Measurements from ENCODE around the gene GRAP. TPM values are rescaled to one million over a fixed set of nuclear protein-coding genes. Genes with fewer than 3 reads are reported as not detected.

GRAP gene
- total RNA-seq, 1 donor from 2014 or later, result 1.8 TPM

DNA sequence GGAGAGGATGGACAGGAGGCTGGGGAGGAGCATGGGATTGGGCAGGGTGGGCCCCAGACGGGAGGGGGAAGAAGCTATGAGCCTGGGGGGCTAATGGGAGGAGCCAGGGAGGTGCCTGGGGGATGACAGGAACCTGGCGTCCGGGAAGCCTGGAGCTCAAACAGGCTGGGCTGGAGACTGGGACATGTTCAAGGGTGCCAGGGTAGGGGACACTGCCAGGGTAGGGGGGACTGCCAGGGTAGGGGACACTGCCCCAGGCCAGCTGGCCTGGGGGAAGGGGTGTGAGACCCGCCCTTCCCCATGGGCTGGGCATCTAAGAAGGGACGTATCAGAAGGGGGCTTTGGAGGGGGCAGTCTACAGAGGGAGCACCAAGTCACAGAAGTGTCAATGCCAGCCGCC is 35.2 kb downstream of the GRAP start:
- no peak overlapping the region for H3K4me3 ChIP-seq
- H3K9me3 ChIP-seq, result no peaks in the 10 kb centered on the region
- intact Hi-C loops (cut with DNase I), result no loop called here
- no peaks in the 10 kb centered on the region for H3K27me3 ChIP-seq
- no peak overlapping the region for H3K27ac ChIP-seq
- no peaks in the 10 kb centered on the region for H3K4me1 ChIP-seq
- DNase-seq (ENCODE audit: low spot score in 2 of 2), result no peak
- TF ChIP-seq, protein P1, sequence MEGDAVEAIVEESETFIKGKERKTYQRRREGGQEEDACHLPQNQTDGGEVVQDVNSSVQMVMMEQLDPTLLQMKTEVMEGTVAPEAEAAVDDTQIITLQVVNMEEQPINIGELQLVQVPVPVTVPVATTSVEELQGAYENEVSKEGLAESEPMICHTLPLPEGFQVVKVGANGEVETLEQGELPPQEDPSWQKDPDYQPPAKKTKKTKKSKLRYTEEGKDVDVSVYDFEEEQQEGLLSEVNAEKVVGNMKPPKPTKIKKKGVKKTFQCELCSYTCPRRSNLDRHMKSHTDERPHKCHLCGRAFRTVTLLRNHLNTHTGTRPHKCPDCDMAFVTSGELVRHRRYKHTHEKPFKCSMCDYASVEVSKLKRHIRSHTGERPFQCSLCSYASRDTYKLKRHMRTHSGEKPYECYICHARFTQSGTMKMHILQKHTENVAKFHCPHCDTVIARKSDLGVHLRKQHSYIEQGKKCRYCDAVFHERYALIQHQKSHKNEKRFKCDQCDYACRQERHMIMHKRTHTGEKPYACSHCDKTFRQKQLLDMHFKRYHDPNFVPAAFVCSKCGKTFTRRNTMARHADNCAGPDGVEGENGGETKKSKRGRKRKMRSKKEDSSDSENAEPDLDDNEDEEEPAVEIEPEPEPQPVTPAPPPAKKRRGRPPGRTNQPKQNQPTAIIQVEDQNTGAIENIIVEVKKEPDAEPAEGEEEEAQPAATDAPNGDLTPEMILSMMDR (IDR thresholded peaks at IDR 0.05), result no peak
- no peaks in the 10 kb centered on the region for H3K36me3 ChIP-seq

GRCh38 chr17:19010729-19011505 is 35.8 kb downstream of the GRAP start:
- no peaks in the 10 kb centered on the region for H3K4me1 ChIP-seq
- H3K36me3 ChIP-seq, result no peaks in the 10 kb centered on the region
- H3K27me3 ChIP-seq, result no peaks in the 10 kb centered on the region
- TF ChIP-seq, protein P1 (IDR thresholded peaks at IDR 0.05), result no peak
- DNase-seq (ENCODE audit: low spot score in 2 of 2), result no peak
- H3K4me3 ChIP-seq, result no peak overlapping the region
- no peak overlapping the region for H3K27ac ChIP-seq
- intact Hi-C loops (cut with DNase I), result no loop called here
- no peaks in the 10 kb centered on the region for H3K9me3 ChIP-seq

DNA sequence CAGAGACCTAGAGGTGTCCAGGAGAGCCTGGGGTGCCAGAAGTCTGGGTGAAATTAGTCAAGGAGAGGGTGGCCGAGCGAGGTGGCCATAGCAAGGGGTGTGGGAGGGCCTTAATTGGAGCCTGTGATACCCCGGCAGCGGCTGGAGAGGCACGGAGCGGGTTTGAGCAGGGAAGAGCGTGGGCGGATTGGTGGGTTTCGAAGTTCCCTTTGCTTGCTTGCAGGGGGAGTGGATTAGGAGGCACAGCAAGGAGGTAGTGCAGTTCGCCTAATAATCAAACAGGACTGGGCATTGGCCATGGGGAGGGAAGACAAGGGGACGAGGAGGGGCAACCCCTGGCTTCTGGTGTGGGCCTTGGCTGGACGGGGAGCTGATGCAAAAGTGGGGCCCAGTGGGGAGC is 36.8 kb downstream of the GRAP start:
- TF ChIP-seq, protein P1 (IDR thresholded peaks at IDR 0.05), result no peak
- DNase-seq (ENCODE audit: low spot score in 2 of 2), result no peak

DNA sequence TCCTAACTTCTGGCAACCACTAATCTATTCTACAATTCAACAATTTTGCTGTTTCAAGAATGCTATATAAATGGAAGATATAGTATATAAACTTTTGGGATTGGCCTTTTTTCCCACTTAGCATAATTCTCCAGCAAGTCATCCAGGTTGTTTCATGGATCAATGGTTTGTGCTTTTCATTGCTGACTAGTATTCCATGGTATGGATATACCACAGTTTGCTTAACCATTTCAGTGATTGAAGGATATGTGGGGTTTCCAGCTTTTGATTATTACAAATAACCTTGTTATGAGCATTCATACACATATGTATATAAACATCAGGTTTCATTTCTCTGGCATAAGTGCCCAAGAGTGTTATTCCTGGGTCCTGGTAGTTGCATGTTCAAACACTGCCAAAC is 40.1 kb downstream of the GRAP start:
- peaks cover 5 to 7% of the 10 kb centered on the region in 2 donors for H3K4me1 ChIP-seq
- H3K27me3 ChIP-seq, result no peaks in the 10 kb centered on the region
- intact Hi-C loops (cut with DNase I), result loop anchor here (5.0 kb wide), 1 partner anchor 44 kb away; no protein-coding TSS in a partner anchor
- H3K4me3 ChIP-seq, result no peak overlapping the region
- H3K36me3 ChIP-seq, result no peaks in the 10 kb centered on the region
- DNase-seq (ENCODE audit: low spot score in 2 of 2), result no peak
- TF ChIP-seq, protein P1 (IDR thresholded peaks at IDR 0.05), result no peak
- H3K27ac ChIP-seq, result no peak overlapping the region
- no peaks in the 10 kb centered on the region for H3K9me3 ChIP-seq

More for the DNA sequence above, 36.8 kb downstream of the GRAP start:
- intact Hi-C loops (cut with DNase I), result loop anchor here (5.0 kb wide), 1 partner anchor 48 kb away; no protein-coding TSS in a partner anchor
- Histone ChIP-seq H3K36me3 (no peaks in the 10 kb centered on the region), H3K27ac (no peak overlapping the region), H3K27me3 (no peaks in the 10 kb centered on the region), H3K4me3 (no peak overlapping the region), H3K4me1 (peaks cover 0 to 2% of the 10 kb centered on the region in 2 donors), H3K9me3 (no peaks in the 10 kb centered on the region)

DNA sequence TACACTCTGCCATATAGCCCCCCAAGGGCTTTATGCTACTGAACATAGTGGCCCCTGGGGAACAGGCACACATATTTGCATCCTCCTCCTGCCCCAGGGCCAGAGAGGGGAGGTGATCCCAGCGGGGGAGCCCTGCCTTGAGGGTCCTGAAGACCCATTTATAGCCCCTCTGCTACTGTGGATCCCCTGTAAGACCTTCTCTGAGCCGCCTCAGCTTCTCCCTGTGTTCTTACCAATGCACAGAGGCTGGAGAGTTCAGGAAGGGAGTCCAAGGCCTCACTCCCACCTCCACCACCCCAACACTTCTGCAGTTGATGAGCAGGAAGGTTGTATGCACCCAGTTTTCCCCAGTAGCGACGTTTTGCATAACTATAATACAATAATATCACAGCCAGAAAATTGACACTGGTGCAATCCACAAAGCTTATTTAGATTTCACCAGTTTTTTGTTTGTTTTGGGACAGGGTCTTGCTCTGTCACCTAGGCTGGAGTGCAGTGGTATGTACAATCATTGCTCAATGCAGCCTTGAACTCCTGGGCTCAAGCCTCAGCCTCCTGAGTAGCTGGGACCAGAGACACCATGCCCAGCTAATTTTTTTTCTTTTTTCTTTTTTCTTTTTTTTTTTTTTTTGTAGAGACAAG is 40.8 kb downstream of the GRAP start:
- Histone ChIP-seq H3K27me3 (no peaks in the 10 kb centered on the region), H3K4me3 (no peak overlapping the region), H3K4me1 (peaks cover 5 to 7% of the 10 kb centered on the region in 2 donors), H3K9me3 (no peaks in the 10 kb centered on the region), H3K36me3 (no peaks in the 10 kb centered on the region), H3K27ac (no peak overlapping the region)
- DNase-seq (ENCODE audit: low spot score in 2 of 2), result no peak
- TF ChIP-seq, protein P1 (IDR thresholded peaks at IDR 0.05), result no peak
- intact Hi-C loops (cut with DNase I), result loop anchor here (5.0 kb wide), 1 partner anchor 44 kb away; no protein-coding TSS in a partner anchor

All from ascending aorta (tissue), 2 donors.